A673 (cell line): ENCODE measurements around the gene CACNG4. TPM values are rescaled to one million over a fixed set of nuclear protein-coding genes. Genes with fewer than 3 reads are reported as not detected.

ENCODE experiments used
- BruUV-seq: library from RNA; stranded (reverse); fragments of 400-500 nt; replicated peaks from 2 replicates; lab custom pipeline; 2021; lab: Mats Ljungman, UMichigan
- CTCF ChIA-PET: fragments of 300-600 bp; sonication (Branson Sonifier 250); formaldehyde crosslinking; loops from one replicate; lab custom pipeline; 2022; ENCODE audit warnings: antibody characterized with exemption; lab: Charles Lee
- POLR2A ChIA-PET: fragments of 300-600 bp; sonication (Branson Sonifier 250); formaldehyde crosslinking; loops from one replicate; lab custom pipeline; 2022; ENCODE audit warnings: antibody characterized with exemption; ENCODE audit not compliant: low non-redundant PET; lab: Charles Lee
- DNase-seq: peaks from one replicate; pipeline ENCODE4 v3.0.0-alpha.2; 2015; ENCODE audit warnings: low spot score
- H3K27ac ChIP-seq: fragments of 200-600 bp; sonication (generic); 2 replicates; pipeline ENCODE4 v1.5.1; 2016; ENCODE audit warnings: mixed run types, low read depth, mild to moderate bottlenecking, mixed read lengths, antibody characterized with exemption, low read length; ENCODE audit not compliant: poor library complexity, severe bottlenecking
- H3K27me3 ChIP-seq: fragments of 200-600 bp; sonication (generic); replicated peaks from 2 replicates; pipeline ENCODE4 v1.6.1; 2017; ENCODE audit warnings: mixed run types, low read depth, mild to moderate bottlenecking, mixed read lengths, antibody characterized with exemption, low read length; ENCODE audit not compliant: insufficient read depth, poor library complexity
- H3K36me3 ChIP-seq: fragments of 200-600 bp; sonication (generic); 2 replicates; pipeline ENCODE4 v1.6.1; 2016; ENCODE audit warnings: mixed run types, mild to moderate bottlenecking, mixed read lengths, antibody characterized with exemption, low read length; ENCODE audit not compliant: insufficient read depth, poor library complexity, severe bottlenecking
- H3K4me1 ChIP-seq: fragments of 200-600 bp; sonication (generic); 2 replicates; pipeline ENCODE4 v1.6.1; 2017; ENCODE audit warnings: mixed run types, mild to moderate bottlenecking, mixed read lengths, antibody characterized with exemption, low read length; ENCODE audit not compliant: insufficient read depth, poor library complexity, severe bottlenecking
- H3K4me3 ChIP-seq: fragments of 200-600 bp; sonication (generic); 2 replicates; pipeline ENCODE4 v1.5.1; 2016; ENCODE audit warnings: low read depth, mixed run types, mild to moderate bottlenecking, mixed read lengths, low read length; ENCODE audit not compliant: poor library complexity, severe bottlenecking
- H3K9me3 ChIP-seq: fragments of 200-600 bp; sonication (generic); 2 replicates; pipeline ENCODE4 v1.6.1; 2016; ENCODE audit warnings: mixed run types, low read depth, mild to moderate bottlenecking, mixed read lengths, antibody characterized with exemption, low read length; ENCODE audit not compliant: poor library complexity, severe bottlenecking
- EZH2 ChIP-seq: fragments of 200-600 bp; sonication (generic); IDR thresholded peaks from 2 replicates; pipeline ENCODE4 v1.6.1; 2017; ENCODE audit warnings: borderline replicate concordance, low read depth, mild to moderate bottlenecking, mixed read lengths, antibody characterized with exemption, low read length; ENCODE audit not compliant: poor library complexity, severe bottlenecking
- intact Hi-C: fragments of 100-400 bp; cut with micrococcal nuclease; formaldehyde crosslinking; loops from one replicate; pipeline ENCODE4 v1.10.0; 2022; ENCODE audit not compliant: unreplicated experiment
- total RNA-seq: library from RNA; stranded (reverse); gene quantifications from 2 replicates; pipeline ENCODE4 v1.2.3, GENCODE V29; 2021
- TF ChIP-seq, protein P1 (sequence below): fragments of 300-800, 200-600 bp; sonication (generic); conservative IDR thresholded peaks from 2 replicates; pipeline ENCODE4 v1.5.1; 2017; ENCODE audit warnings: low read depth, mild to moderate bottlenecking, antibody characterized with exemption, low read length, moderate library complexity, mixed read lengths

The CACNG4 gene
- total RNA-seq, 1 experiment from 2014 or later: 9.7 TPM

- Histone ChIP-seq H3K4me3 (no peak overlapping the region), H3K36me3 (no peaks in the 10 kb centered on the region), H3K9me3 (no peaks in the 10 kb centered on the region), H3K27ac (no peak overlapping the region), H3K27me3 (no peaks in the 10 kb centered on the region), H3K4me1 (peaks cover 36% of the 10 kb centered on the region)
- intact Hi-C loops: no loop called here
- no peak for TF ChIP-seq EZH2
- TF ChIP-seq, protein P1, sequence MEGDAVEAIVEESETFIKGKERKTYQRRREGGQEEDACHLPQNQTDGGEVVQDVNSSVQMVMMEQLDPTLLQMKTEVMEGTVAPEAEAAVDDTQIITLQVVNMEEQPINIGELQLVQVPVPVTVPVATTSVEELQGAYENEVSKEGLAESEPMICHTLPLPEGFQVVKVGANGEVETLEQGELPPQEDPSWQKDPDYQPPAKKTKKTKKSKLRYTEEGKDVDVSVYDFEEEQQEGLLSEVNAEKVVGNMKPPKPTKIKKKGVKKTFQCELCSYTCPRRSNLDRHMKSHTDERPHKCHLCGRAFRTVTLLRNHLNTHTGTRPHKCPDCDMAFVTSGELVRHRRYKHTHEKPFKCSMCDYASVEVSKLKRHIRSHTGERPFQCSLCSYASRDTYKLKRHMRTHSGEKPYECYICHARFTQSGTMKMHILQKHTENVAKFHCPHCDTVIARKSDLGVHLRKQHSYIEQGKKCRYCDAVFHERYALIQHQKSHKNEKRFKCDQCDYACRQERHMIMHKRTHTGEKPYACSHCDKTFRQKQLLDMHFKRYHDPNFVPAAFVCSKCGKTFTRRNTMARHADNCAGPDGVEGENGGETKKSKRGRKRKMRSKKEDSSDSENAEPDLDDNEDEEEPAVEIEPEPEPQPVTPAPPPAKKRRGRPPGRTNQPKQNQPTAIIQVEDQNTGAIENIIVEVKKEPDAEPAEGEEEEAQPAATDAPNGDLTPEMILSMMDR: no peak
- ChIA-PET POLR2A (no interaction called here), CTCF (no interaction called here)
- DNase-seq: no peak
- no TSS peak for BruUV-seq
Observed at GRCh38 chr17:66941773-66942450, 22.6 kb upstream of the CACNG4 start.

GRCh38 chr17:66942451-66943264 is 21.8 kb upstream of the CACNG4 start:
- Histone ChIP-seq H3K36me3 (no peaks in the 10 kb centered on the region), H3K4me3 (no peak overlapping the region), H3K27me3 (no peaks in the 10 kb centered on the region), H3K27ac (no peak overlapping the region), H3K4me1 (peaks cover 36% of the 10 kb centered on the region), H3K9me3 (no peaks in the 10 kb centered on the region)
- no peak for DNase-seq
- no TSS peak for BruUV-seq
- intact Hi-C loops: no loop called here
- ChIA-PET POLR2A (no interaction called here), CTCF (no interaction called here)
- TF ChIP-seq, protein P1: no peak

DNA sequence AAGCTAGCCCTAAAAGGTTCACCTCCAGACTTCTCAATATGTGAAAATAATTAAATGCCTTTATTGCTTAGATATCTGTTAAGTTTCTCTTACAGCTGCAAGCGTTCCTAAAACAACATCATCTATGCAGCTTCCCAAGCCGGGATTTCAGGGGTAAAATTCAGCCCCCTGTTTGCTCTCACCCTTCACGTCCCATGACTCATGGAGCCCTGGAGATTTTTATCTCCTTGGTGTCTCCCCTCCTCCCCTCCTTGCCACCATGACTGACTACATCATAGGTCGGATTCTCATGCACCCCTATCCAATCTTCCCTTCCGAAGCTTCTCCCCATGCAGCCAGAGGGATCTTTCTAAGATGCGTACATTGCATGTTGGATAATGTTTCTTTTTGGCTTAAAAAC is 21.0 kb upstream of the CACNG4 start:
- BruUV-seq: no TSS peak
- ChIA-PET POLR2A (no interaction called here), CTCF (interaction anchor here (1.0 kb wide), 1 partner anchor 216 kb away, joined by 3 read pairs; no protein-coding TSS in a partner anchor)
- no peak for TF ChIP-seq EZH2
- TF ChIP-seq, protein P1: no peak
- Histone ChIP-seq H3K4me3 (no peak overlapping the region), H3K9me3 (no peaks in the 10 kb centered on the region), H3K27me3 (no peaks in the 10 kb centered on the region), H3K27ac (no peak overlapping the region), H3K36me3 (no peaks in the 10 kb centered on the region), H3K4me1 (peaks cover 36% of the 10 kb centered on the region)
- no peak for DNase-seq
- intact Hi-C loops: no loop called here
